Cortex of kidney (tissue), 1 donor: ENCODE results near the gene PRRG1.
"Not testable (repeated sequence)": the region's sequence is repeated elsewhere in the genome, so short reads cannot be mapped to it uniquely, and the experiment has no call there.

Experiments used
- DNase-seq: peaks from one replicate; lab custom pipeline; 2025; lab: John Stamatoyannopoulos, UW

PRRG1 gene

DNA sequence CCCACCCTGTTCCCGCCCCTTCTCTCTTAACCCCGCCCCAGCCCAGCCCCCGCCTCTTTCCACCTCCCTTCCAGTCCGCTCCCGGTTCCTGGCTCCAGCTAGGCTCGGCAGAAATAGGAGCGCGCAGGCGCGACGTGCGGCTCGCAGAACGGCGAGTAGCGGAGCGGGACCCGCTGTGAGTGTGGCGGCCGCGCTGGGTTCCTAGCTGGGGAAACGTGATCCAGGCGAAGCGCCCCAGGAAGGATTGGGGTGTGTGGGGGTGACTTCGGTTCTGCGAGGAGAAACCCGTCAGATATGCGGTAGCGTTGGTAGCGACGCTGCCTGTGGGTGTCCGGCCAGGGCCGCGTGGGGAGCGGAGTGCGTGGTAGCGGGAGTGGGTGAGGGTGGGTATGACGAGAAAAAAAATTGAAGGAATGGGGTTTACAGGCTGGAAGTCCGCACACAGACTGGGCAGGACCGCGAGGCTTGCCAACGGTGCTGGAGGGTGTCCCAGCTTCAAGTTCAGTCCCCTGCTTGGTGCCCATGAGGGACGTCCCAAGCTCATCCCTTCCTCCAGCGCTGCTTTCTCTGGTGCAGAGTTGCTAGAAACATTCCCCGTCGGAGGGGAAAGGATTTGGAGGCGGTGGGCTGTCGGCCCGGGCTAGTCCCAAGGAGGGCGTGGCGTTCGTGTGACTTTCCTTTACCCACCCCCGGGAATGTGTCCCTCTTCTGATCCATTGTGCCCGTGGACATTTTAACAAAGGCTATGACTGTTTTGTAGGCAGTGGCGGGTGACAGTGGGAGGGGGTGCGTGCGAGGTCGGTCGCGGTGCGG is at the start of gene PRRG1:
Gene PRRG1 (plus strand): TSS at position 144 of the 813 bp plus-strand sequence. CDS start 56,886 bp downstream, outside the sequence.
- peak; percentile 2 for DNase-seq

DNA sequence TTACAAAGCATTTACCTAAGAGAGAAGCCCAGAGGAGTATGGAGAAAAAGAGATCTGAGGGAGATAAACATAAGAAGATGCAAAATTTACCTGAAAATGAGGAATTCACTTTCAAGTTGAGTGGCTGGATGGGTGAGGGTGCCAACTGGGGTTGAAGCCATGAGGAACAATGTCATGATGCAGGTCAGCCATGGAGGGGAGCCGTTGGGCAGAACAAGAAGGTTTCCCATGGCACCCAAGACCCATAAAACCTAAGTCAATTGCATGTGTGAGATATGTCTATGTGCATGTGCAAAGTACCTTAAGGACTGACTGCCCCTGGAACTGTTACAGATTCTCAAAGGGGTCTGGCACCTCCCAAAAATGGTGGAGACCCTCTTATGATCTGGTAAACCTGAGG is 46.6 kb upstream of the PRRG1 start:
- no peak for DNase-seq

DNA sequence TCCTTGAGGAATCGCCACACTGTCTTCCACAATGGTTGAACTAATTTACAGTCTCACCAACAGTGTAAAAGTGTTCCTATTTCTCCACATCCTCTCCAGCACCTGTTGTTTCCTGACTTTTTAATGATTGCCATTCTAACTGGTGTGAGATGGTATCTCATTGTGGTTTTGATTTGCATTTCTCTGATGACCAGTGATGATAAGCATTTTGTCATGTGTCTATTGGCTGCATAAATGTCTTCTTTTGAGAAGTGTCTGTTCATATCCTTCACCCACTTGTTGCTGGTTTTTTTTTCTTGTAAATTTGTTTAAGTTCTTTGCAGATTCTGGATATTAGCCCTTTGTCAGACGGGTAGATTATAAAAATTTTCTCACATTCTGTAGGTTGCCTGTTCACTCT is 43.9 kb upstream of the PRRG1 start:
- DNase-seq = not testable (repeated sequence)

DNA sequence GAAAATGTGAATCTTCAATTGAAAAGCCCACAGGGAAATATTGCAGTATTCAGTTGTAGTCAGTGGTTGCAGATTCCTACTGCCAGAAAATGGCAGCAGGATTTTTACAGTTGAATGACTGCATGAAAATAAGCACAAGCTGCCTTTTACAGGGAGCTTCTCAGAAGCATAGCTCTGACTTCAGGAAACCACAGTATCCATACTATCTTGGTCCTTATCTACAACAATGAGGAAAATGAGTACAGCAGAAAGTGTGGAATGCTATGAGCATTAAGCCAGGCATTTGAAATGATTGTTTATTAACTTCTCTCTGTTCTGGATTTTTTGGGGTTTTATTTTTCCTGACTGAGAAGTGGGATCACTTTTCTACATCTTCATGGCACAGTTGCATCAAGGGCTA is 34.6 kb upstream of the PRRG1 start:
- no peak for DNase-seq

DNA sequence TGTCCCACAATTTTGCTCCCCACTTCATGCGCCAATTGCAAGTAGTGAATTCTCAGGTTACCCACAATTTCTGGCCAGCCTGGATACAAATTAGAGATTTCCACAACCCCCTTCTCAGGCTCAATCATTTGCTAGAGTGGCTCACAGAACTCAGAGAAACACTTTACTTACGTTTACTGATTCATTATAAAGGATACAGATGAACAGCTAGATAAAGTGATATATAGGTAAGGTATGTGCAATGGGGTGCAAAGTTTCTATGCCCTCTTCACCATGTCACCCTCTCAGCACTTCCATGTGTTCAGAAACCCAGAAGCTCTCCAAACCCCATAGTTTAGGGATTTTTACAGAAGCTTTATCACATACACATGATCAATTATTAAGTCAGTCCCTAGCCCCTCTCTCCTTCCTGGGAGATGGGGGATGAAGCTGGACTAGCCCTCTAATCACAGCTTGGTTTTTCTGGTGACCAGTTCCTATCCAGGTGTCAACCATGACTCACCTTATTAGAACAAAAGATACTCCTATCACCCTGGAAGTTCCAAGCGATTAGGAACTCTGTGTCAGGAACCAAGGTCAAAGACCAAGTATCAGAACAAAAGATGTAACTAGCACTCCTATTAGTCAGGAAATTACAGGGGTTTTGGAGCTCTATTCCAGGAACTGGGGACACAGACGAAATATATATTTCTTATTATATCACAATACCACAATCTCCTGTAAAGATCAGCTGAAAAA is 33.5 kb upstream of the PRRG1 start:
- DNase-seq = no peak

DNA sequence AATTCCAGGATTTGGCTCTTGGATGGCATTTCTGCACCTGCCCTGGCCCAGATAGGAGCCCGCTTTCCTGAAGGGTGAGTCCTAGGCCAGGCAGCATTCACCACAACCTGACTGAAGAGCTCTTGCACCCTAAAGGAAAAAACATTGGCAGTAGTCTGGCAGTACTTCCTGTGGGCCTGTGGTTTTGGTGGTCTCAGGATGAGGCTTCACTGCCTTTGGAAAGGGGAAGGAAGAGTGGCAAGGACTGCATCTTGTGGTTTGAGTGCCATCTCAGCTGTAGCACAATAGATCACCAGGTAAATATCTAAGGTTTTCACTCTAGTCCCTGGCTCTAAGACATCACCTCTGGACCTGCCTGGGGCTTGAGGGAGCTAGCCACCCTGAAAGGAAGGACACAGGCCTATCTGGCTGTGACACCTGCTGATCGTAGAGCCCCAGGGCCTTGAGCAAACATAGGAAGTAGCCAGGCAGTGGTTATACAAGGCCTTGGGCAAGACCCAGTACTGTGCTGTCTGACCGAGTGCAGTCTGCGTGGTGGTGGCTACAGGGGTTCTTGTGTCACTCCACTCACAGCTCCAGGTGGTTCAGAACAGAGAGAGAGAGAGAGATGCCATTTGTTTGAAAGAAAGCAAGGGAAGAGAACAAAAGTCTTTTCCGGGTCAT is 28.5 kb upstream of the PRRG1 start:
- no peak for DNase-seq

DNA sequence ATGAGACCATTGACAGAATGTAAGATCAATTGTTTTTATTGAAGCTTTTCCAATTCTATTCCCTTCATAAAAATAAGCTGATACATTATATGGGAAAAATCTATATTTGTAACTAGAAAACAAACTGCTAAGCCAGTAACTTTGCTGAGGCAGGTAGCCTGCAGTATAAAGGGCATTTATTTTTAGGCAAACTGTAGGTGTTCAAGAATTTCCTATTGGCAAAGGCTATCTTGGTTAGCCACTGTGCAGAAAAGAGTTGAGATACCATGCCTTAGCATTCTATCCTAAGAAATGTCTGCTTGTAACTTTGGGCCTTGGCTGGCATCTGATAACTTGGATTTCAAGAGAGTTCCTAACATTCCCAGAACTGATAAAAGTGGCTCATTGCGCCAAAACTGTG is 18.5 kb upstream of the PRRG1 start:
- no peak for DNase-seq

DNA sequence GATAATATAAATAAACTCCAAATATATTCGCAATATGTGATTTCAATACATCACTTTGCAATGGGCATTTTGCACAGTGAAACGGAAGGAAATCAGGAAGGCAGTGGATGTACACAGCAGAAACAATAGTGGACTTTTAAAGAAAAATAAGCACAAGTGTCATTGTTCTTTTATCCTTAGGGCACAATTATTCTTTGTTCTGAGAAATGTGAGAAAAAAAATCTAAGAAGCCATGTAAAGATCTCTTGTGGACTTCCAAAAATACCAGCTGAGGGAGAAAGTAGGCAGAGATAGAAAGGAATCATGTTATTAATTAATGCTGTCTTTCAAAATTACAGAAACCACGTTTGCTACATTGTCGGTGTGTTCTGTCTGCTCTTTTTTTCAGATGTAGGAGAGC is 17.6 kb upstream of the PRRG1 start:
- DNase-seq = no peak

DNA sequence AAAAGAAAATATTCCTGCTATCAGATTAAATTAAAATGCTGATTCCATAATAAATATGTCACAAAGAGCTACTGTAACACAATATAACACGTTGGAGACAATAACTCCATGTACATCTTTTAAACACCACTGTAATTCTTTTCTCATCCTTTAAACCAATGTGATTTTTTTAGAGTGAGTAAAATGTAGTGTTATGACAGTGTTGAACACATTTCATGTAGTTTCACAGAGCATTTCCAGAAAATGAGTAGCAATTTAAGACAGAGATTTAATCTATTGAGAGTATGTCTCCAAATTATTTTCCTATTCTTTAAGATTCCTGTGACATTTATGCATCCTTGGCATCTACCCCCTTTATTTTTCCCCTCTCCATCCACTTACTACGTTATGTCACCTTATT is 17.1 kb upstream of the PRRG1 start:
- no peak for DNase-seq

DNA sequence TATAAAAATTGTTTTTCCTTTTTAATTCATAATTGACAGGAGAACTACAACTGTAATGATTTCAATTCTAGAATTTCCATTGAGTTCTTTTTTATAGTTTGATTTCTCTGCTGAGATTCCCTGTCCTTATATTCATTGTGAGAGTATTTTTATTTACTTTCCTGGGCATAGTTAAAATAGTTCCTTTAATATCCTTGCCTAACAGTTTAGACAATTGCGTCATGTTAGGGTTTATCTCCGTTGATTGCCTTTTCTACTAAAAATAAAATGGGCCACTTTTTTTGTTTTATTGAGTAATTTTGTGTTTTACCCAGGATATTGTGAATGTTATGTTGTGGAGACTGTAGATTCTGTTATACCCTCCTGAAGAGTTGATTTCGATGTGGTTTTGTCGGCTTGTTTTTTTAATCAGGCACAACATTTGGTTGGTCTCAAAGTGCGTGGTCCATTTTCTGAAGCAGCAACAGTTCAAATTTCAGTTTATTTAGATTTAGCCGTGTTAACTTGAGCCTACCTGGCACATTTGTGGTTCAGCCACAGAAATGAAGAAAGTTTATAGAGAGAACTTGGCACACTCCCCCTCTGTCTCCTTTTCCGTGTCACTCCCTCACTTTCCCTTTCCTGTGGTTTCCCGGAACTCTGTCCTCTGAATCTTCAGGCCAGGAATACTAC is 16.0 kb upstream of the PRRG1 start:
- DNase-seq = no peak

DNA sequence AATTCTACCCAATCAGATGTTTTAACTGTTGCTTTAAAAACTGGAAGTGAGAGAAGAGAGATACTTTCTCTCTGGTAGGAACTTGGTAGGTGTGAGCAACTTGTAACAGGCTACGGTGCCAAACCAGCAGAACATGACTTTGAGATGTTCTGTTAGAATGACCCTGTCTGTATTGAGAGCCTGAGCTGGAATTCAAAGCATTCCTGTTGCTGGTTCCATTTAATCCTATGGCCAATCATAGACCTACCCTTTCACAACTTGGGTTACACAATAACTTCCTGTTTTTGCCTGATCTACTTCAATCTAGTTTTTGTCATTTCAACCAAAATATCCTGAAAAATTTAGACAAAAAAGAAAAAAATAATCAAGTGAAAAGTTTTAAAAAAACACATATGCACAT is 1.7 kb upstream of the PRRG1 start:
- no peak for DNase-seq

DNA sequence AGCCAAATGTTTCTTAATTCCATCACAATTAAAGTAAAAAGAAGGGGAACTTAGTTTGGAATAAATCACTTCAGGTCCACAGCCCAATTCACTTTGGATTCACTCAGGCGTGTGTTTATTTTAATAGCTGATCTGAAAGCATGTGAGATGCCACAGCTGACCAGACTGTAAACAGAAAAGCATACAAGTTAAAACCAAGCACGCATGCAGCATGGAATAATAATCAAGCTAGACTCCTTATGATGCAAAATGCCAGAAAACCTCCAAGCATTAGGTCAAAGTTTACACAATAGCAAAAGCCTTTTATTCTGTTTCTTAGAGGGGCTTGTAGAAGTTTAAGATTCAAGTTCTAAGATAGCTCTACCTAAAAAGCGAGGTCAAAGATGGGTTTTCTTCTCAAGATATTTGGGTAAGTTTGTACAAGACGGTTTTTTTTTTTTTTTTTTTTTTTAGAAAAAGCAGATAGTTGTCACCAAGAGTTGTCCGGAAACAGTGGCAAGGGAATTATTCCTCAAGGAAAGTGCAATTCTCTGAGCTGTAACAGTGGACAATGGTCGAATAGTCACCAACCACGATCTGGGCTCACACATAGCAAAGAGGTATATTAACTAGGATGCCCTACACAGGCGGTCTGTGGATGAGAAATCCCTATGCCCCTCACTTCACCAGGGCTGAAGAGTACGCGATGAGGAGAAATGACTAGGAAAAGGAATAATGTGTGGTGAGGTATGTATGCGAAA is 763 bp upstream of the PRRG1 start:
- no peak for DNase-seq

DNA sequence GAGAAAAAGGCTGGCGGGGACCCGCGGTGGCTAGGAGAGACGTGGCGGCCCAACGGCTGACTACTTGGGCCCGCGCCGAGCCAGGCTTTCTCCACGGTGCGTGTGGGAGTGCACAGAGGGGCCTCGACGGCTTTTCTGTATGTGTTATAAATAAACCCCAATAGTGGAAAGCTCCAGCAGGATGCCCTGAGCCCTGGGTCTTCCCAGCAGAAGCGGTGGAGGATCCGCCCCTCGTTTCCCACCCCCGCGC is 268 bp upstream of the PRRG1 start:
- no peak for DNase-seq

DNA sequence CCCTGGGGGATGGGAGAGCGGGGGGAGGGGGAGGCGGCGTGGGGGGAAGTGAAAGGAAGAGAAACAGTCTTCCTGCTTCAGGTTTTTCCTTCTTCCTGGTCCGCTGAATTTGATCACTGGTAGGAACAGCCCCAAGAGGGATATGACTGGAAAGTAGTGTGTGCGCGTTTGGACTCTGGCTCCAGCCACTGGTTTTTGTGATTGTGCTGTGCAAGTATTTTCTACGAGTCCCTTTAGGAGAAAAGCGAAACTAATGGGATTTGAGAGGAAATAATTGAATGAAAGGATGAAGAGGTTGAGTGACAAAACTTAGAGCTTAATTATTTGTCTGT is 836 bp downstream of the PRRG1 start:
- DNase-seq = no peak

DNA sequence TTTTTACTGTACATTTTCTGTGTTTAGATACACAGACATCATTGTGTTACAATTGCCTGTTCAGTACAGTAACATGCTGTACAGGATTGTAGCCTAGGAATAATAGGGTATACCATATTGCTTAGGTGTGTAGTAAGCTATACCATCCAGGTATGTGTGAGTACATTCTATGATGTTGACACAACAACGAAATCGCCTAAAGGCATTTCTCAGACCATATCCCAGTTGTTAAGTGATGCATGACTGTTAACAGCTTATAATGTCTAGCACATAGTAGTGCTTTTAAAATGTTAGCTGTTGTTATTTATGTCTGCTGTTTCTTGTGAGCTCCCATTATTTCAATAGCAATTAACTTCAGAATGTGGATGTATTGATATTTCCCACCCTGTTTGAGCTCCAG is 4.5 kb downstream of the PRRG1 start:
- DNase-seq = no peak

DNA sequence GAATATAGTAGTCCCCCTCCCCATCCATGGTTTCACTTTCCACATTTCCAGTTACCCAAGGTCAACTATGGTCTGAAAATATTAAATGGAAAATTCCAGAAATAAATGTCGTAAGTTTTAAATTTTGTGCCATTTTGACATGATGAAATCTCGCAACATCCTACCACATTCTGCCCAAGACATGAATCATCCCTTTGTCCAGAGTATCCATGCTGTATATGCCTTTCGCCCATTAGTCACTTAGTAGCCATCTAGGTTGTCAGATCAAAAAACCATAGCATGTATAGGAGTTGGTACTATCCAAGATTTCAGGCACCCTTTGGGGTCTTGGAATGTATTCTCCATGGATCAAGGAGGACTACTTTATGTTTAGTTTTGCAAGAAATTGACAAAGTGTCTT is 8.3 kb downstream of the PRRG1 start:
- DNase-seq = no peak

DNA sequence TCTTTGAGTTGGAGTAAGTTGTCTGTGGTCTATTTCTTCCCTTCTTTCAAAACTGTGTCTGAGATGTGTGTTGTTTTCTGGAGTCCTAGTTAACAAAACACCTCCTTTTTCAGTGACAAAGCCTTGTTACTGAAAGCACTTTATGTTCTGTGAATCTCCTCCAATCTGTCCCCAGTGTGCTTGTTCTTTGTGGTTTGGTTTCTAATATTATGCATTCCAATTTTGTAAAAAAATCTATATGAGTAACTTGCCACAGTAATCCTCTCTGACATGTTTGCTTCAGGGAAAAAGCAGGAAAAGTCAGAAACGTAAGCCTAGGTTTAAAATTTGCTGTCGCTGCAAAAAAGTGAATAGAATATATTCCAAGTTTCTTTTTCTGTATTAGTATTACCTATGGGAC is 12.4 kb downstream of the PRRG1 start:
- no peak for DNase-seq

DNA sequence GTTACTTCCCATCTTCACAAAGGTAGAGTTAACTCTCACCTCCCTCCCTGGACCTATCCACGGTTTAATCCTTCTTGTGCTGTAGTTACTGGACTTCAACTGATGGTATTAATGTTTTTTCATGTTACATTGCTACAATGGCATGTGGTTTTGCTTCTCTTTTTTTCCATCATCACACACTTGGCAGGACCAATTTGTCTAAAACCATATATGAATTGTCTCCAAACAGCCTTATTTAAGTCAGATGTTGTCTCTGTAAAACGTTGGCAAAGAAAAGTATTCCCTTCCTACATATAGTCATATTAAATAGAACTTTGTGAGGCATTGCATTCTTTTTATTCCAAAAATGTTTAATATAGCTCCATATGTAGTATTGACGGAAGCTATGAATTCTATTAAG is 15.5 kb downstream of the PRRG1 start:
- no peak for DNase-seq

DNA sequence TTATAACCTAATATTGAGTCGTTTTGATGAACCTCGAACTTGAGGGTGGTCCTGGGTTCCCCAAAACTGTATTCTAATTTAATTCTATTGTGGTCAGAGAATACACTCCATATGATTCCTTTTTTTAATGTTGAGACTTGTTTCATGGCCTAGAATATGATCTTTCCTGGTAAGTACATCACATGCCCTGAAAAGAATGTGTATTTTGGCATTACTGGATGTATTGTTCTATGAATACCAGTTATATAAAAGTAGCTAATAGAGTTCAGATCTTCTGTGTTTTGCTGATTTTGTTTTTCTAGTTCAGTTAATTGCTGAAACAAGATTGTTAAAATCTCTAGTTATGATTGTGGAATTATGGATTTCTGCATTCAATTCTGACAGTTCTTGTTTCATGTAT is 18.8 kb downstream of the PRRG1 start:
- no peak for DNase-seq

DNA sequence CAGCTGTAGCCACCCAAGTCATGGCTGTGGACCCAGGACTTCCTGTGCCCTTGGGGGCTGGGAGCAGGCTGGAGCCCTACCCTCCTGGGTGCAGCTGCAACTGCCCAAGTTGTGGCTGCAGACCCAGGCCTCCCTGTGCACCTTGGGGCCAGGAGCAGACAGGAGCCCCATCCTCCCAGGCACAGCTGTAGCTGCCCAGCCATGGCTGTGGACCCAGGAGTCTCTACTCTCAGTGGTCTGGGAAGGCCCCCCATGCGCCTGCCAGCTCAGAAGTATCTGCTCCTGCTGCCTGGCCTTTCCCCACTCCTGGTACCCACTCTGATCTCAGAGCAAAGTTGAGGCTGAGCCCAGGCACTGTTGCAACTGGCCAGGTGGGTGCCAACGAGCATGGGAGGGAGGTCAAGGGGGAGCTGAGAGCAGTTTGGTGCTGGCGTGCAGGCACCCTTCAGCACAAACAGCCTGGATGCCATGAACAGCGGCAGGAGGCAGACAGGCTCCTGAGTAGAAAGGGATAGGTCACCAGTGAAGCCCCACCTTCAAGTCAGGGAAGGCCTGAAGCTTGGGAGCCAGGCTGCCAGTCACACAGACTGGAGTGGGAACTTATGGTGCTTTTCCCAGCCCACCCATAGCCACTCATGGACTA is 21.5 kb downstream of the PRRG1 start:
- DNase-seq = peak; percentile 0

DNA sequence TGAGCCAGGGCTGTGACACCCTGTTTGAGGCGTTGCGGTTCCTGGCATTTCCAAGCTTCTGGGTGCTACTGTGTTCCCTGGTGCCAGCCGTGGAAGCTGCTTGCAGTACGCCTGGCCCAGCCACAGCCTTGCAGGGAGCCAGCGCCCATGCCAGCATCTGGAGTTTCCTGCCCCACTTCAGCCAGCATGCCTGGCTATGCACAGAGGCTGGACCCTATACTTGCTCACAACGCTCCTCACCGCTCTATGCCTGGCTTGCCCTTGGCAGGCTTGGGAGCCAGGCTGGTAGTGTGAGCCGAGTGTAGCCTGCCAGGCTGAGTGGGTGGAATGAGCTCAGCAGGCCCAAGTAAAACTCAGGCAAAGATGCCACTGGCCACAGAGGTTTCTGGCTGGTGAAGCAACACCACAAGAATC is 22.4 kb downstream of the PRRG1 start:
- DNase-seq = no peak

DNA sequence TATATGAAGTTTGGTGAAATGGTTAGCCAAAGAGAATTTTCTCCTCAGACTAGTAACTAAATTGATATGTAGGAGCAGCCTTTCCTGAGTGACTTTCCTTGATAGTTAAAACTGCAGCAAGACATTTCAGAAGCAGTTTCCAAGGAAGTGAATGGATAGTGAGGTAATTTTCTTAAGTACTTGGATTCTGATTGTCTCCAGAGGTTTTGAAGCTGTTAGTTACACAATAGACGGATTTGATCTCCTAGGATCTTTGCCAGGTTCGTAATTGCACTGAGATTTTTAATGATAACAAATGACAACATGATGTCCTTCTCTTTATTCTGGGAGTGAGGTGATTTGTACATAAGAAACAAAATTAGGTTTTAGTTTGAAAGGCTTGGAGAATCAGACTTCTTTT is 29.2 kb downstream of the PRRG1 start:
- no peak for DNase-seq
